H9 (cell line): ENCODE results near the gene DMD. TPM values are rescaled to one million over a fixed set of nuclear protein-coding genes. Genes with fewer than 3 reads are reported as not detected.

Source experiments
- DNase-seq: peaks from one replicate; pipeline ENCODE4 v3.0.0-alpha.2; 2017
- H2AFZ ChIP-seq: one replicate; pipeline ENCODE4 v1.6.1; 2013; ENCODE audit warnings: mild to moderate bottlenecking, low read length, control low read depth, moderate library complexity
- H2AK5ac ChIP-seq: 2 replicates; pipeline ENCODE4 v1.6.1; 2013; ENCODE audit warnings: low read length, control low read depth, mixed read lengths; ENCODE audit not compliant: insufficient read length
- H2BK120ac ChIP-seq: one replicate; pipeline ENCODE4 v1.6.1; 2013; ENCODE audit warnings: low read depth, mild to moderate bottlenecking, low read length, control low read depth, inconsistent platforms; ENCODE audit not compliant: poor library complexity, severe bottlenecking
- H2BK12ac ChIP-seq: 2 replicates; pipeline ENCODE4 v1.6.1; 2013; ENCODE audit warnings: low read length, control low read depth, mixed read lengths, low read depth; ENCODE audit not compliant: insufficient read length
- H2BK15ac ChIP-seq: 2 replicates; pipeline ENCODE4 v1.6.1; 2013; ENCODE audit warnings: low read depth, low read length, control low read depth
- H2BK20ac ChIP-seq: one replicate; pipeline ENCODE4 v1.6.1; 2013; ENCODE audit warnings: low read depth, mild to moderate bottlenecking, low read length, control low read depth, inconsistent platforms; ENCODE audit not compliant: poor library complexity, severe bottlenecking
- H2BK5ac ChIP-seq: 2 replicates; pipeline ENCODE4 v1.6.1; 2013; ENCODE audit warnings: low read length, control low read depth, mixed read lengths; ENCODE audit not compliant: insufficient read length
- H3K14ac ChIP-seq: 2 replicates; pipeline ENCODE4 v1.6.1; 2013; ENCODE audit warnings: low read length, control low read depth; ENCODE audit not compliant: insufficient read depth
- H3K18ac ChIP-seq: 2 replicates; pipeline ENCODE4 v1.6.1; 2013; ENCODE audit warnings: low read depth, mild to moderate bottlenecking, mixed read lengths, low read length, control low read depth; ENCODE audit not compliant: insufficient read length
- H3K23ac ChIP-seq: 2 replicates; pipeline ENCODE4 v1.6.1; 2013; ENCODE audit warnings: low read length, control low read depth, mixed read lengths, low read depth; ENCODE audit not compliant: insufficient read length
- H3K23me2 ChIP-seq: 2 replicates; pipeline ENCODE4 v1.6.1; 2013; ENCODE audit warnings: low read depth, mild to moderate bottlenecking, mixed read lengths, low read length, control low read depth; ENCODE audit not compliant: insufficient read length, poor library complexity, severe bottlenecking
- H3K27ac ChIP-seq: 2 replicates; pipeline ENCODE4 v1.5.1; 2013; ENCODE audit warnings: low read length, control low read depth, mixed read lengths, low read depth; ENCODE audit not compliant: insufficient read length
- H3K27me3 ChIP-seq: 2 replicates; pipeline ENCODE4 v1.6.1; 2013; ENCODE audit warnings: low read length, control low read depth, inconsistent platforms; ENCODE audit not compliant: insufficient read depth
- H3K4ac ChIP-seq: 2 replicates; pipeline ENCODE4 v1.6.1; 2013; ENCODE audit warnings: low read depth, mild to moderate bottlenecking, control low read depth, inconsistent platforms, low read length, moderate library complexity
- H3K4me1 ChIP-seq: 2 replicates; pipeline ENCODE4 v1.6.1; 2013; ENCODE audit warnings: low read length, control low read depth, inconsistent platforms; ENCODE audit not compliant: insufficient read depth
- H3K4me2 ChIP-seq: 2 replicates; pipeline ENCODE4 v1.6.1; 2013; ENCODE audit warnings: low read length, control low read depth, mixed read lengths; ENCODE audit not compliant: insufficient read length, insufficient read depth
- H3K56ac ChIP-seq: 2 replicates; pipeline ENCODE4 v1.6.1; 2013; ENCODE audit warnings: low read depth, mild to moderate bottlenecking, mixed read lengths, low read length, control low read depth; ENCODE audit not compliant: insufficient read length
- H3K79me1 ChIP-seq: 2 replicates; pipeline ENCODE4 v1.6.1; 2013; ENCODE audit warnings: low read depth, mild to moderate bottlenecking, moderate library complexity, low read length, control low read depth, inconsistent platforms; ENCODE audit not compliant: insufficient read depth, poor library complexity, severe bottlenecking
- H3K79me2 ChIP-seq: 2 replicates; pipeline ENCODE4 v1.6.1; 2013; ENCODE audit warnings: low read length, control low read depth, inconsistent platforms; ENCODE audit not compliant: insufficient read depth
- H3K9ac ChIP-seq: 2 replicates; pipeline ENCODE4 v1.6.1; 2013; ENCODE audit warnings: low read length, control low read depth, mixed read lengths; ENCODE audit not compliant: insufficient read length; ENCODE audit errors: extremely low read depth
- H3K9me3 ChIP-seq: one replicate; pipeline ENCODE4 v1.6.1; 2013; ENCODE audit warnings: low read depth, low read length, inconsistent platforms; ENCODE audit not compliant: control insufficient read depth
- H3T11ph ChIP-seq: one replicate; pipeline ENCODE4 v1.6.1; 2013; ENCODE audit warnings: mild to moderate bottlenecking, low read length, control low read depth, inconsistent platforms
- H4K20me1 ChIP-seq: one replicate; pipeline ENCODE4 v1.6.1; 2013; ENCODE audit not compliant: control insufficient read depth, insufficient read length, insufficient read depth
- H4K5ac ChIP-seq: 2 replicates; pipeline ENCODE4 v1.6.1; 2013; ENCODE audit warnings: low read depth, mild to moderate bottlenecking, mixed read lengths, low read length, control low read depth; ENCODE audit not compliant: insufficient read length
- H4K8ac ChIP-seq: replicated peaks from 2 replicates; pipeline ENCODE4 v1.6.1; 2013; ENCODE audit warnings: low read length, control low read depth, mixed read lengths, low read depth; ENCODE audit not compliant: insufficient read length
- H4K91ac ChIP-seq: 2 replicates; pipeline ENCODE4 v1.6.1; 2013; ENCODE audit warnings: low read depth, mild to moderate bottlenecking, moderate library complexity, mixed read lengths, low read length, control low read depth; ENCODE audit not compliant: insufficient read length
- H3K27ac Mint-ChIP-seq, 3 experiments: 2 replicates in 2 of 3; 3 replicates in 1 of 3; pipeline ENCODE4 v1.8.0; 2020 to 2021; ENCODE audit warnings: mixed read lengths in 3 of 3, mild to moderate bottlenecking in 1 of 3, moderate library complexity in 1 of 3
- H3K27me3 Mint-ChIP-seq: 2 replicates; pipeline ENCODE4 v1.8.0; 2021; ENCODE audit warnings: low read depth, mild to moderate bottlenecking, moderate library complexity, mixed read lengths
- H3K36me3 Mint-ChIP-seq, 3 experiments: 2 replicates in 2 of 3; 3 replicates in 1 of 3; pipeline ENCODE4 v1.8.0; 2020 to 2021; ENCODE audit warnings: low read depth in 3 of 3, mixed read lengths in 3 of 3; ENCODE audit not compliant: insufficient read depth in 1 of 3
- H3K4me1 Mint-ChIP-seq, 2 experiments: 2 replicates each; pipeline ENCODE4 v1.8.0; 2020; ENCODE audit warnings: mixed read lengths in 2 of 2
- H3K4me3 Mint-ChIP-seq, 2 experiments: 2 replicates in 1 of 2; 3 replicates in 1 of 2; pipeline ENCODE4 v1.8.0; 2020 to 2021; ENCODE audit warnings: mild to moderate bottlenecking in 2 of 2, mixed read lengths in 2 of 2, moderate library complexity in 1 of 2
- H3K9me3 Mint-ChIP-seq, 2 experiments: 2 replicates in 1 of 2; 3 replicates in 1 of 2; pipeline ENCODE4 v1.8.0; 2020; ENCODE audit warnings: mild to moderate bottlenecking in 2 of 2, mixed read lengths in 2 of 2, moderate library complexity in 1 of 2
- CTCF ChIP-seq: fragments of 200-600 bp; sonication (generic); conservative IDR thresholded peaks from 3 replicates; pipeline ENCODE4 v1.8.0; 2021; ENCODE audit warnings: antibody characterized with exemption, mild to moderate bottlenecking
- WGBS: extraction: QIAGEN DNeasy Blood & Tissue Kit; methylation state at CpG from one replicate; pipeline ENCODE4 v1.1.7; 2013; ENCODE audit warnings: missing lambda C conversion rate, low lambda C conversion rate, mixed read lengths; ENCODE audit not compliant: insufficient read length; ENCODE audit errors: extremely low coverage; 5-methylcytosine and 5-hydroxymethylcytosine counted together
- total RNA-seq: library from RNA; stranded (reverse); gene quantifications from 2 replicates; pipeline ENCODE4 v1.2.1, GENCODE V29; 2021

Gene DMD
- total RNA-seq, 1 experiment from 2014 or later: 3.8 TPM

GRCh38 chrX:32618154-32618553 lies 593.2 kb downstream of the DMD start:
- Mint-ChIP-seq H3K4me3 (no peak overlapping the region), H3K27me3 (no peaks in the 10 kb centered on the region)
- H3T11ph ChIP-seq: no peak overlapping the region

More at GRCh38 chrX:32618154-32618553, 593.2 kb downstream of the DMD start:
- no peak overlapping the region for H3K4ac ChIP-seq
- H3K14ac ChIP-seq: no peak overlapping the region
- no peak overlapping the region for H3K27ac ChIP-seq
- H4K8ac ChIP-seq: no peak overlapping the region
- H3K18ac ChIP-seq: no peak overlapping the region
- no peak overlapping the region for H2BK15ac ChIP-seq
- H2BK12ac ChIP-seq: no peak overlapping the region
- Mint-ChIP-seq H3K36me3 (no peaks in the 10 kb centered on the region; a peak in 1 of 7 replicates), H3K4me1 (peaks cover 11 to 13% of the 10 kb centered on the region in 2 experiments), H3K27ac (no peak overlapping the region), H3K9me3 (peaks cover 12 to 17% of the 10 kb centered on the region in 2 experiments)
- H3K4me2 ChIP-seq: no peak overlapping the region
- H2AK5ac ChIP-seq: no peak overlapping the region
- H3K23me2 ChIP-seq: no peaks in the 10 kb centered on the region
- no CpG with 5 or more reads among the region's 5 CpGs for WGBS
- no peak overlapping the region for H2BK5ac ChIP-seq
- H4K91ac ChIP-seq: no peak overlapping the region
- H3K9me3 ChIP-seq: no peaks in the 10 kb centered on the region
- DNase-seq: no peak
- no peak overlapping the region for H3K56ac ChIP-seq
- H4K20me1 ChIP-seq: no peaks in the 10 kb centered on the region
- no peak for TF ChIP-seq CTCF
- H3K79me2 ChIP-seq: no peaks in the 10 kb centered on the region
- no peak overlapping the region for H4K5ac ChIP-seq
- H2BK120ac ChIP-seq: no peak overlapping the region
- H3K79me1 ChIP-seq: no peaks in the 10 kb centered on the region
- no peak overlapping the region for H2BK20ac ChIP-seq
- H3K27me3 ChIP-seq: no peaks in the 10 kb centered on the region
- H3K9ac ChIP-seq: no peak overlapping the region
- no peaks in the 10 kb centered on the region for H3K4me1 ChIP-seq
- H3K23ac ChIP-seq: no peak overlapping the region
- no peak overlapping the region for H2AFZ ChIP-seq
